Pulmonary artery endothelial cell (primary cell): ENCODE data around the gene TFCP2. TPM values are rescaled to one million over a fixed set of nuclear protein-coding genes. Genes with fewer than 3 reads are reported as not detected.
"Not testable (repeated sequence)": the region's sequence is repeated elsewhere in the genome, so short reads cannot be mapped to it uniquely, and the experiment has no call there.

Experiments used
- DNase-seq: peaks from one replicate; pipeline ENCODE4 v3.0.0-alpha.2; 2011; ENCODE audit warnings: low read depth, low spot score
- total RNA-seq: library from RNA; depleted of rRNA; stranded (reverse); fragments of >200 nt; gene quantifications from 2 replicates; pipeline ENCODE4 v1.2.3, GENCODE V29; 2014

The TFCP2 gene
- total RNA-seq, result 9.4 and 10.3 TPM in 2 replicates

DNA sequence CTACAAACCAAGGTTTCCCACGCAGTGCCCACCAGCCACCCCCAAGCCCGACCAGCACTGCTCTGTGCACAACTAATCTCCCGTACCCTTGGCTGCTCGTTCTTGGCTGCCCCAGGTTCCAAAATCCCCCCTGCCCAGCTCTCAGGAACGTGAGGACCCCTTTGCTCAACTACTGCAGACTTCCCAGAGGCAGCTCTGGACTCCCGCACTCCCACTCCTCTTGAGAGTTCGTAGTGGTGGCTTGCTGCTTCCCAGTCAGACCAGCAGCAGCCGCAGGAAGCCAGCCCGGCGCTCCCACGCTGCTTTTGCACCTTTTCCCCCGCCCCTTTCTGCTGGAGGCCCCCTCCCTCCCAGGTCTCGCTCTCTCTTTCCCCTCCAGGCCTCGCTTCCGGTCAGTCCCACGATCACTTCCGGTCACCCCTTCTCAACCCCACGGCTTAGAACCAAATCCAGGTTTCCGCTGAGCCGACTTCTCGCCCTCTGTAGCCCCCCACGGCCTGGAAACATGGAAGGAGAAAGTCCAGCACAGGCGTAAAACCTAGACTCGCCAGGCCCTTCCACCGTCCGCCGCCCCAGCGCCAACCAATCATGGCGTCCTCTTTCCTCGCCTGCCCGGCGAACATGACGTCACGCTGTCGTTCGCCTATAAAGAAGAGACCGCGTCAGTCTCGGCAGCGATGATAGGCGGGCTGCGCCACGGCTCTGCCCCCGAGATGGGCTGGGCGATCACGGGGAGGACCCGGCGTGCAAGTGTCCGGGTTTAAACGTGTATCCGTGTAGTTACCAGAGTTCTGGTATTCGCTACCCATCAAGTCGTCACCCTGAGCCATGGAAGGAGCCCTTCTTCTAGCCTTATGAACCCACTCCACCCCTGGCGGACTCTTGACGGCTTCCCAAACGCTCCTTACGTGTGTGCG, at the start of gene TFCP2:
Gene TFCP2, minus strand, starts transcription at position 621 of the 917 bp plus-strand sequence. CDS start 713 bp downstream, outside the sequence.
- DNase-seq, result peak; percentile 94

GRCh38 chr12:51222461-51222860, 49.5 kb upstream of the TFCP2 start:
- no peak for DNase-seq

GRCh38 chr12:51219857-51220256, 46.9 kb upstream of the TFCP2 start:
- DNase-seq, result not testable (repeated sequence)

DNA sequence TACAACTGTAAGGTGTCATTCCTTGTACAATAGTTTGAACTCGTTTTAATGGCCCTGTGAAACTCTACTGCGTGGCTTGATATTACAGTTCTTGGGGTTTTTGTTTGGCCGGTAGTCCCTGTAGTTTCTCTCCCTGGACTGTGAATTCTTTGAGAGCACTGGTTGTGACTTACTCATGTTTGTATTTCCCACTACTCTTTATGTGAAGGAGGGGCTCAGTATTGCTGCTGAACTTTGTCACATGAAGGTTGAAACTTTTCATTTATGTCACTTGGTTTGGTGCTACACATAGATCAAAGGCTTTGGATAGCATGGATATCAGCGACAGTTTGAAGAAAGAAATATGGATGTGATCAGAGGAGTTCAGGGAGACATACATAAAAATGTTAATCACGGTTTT, 46.4 kb upstream of the TFCP2 start:
- DNase-seq, result no peak

- DNase-seq, result no peak
Measured at GRCh38 chr12:51218607-51219161, 45.7 kb upstream of the TFCP2 start.

DNA sequence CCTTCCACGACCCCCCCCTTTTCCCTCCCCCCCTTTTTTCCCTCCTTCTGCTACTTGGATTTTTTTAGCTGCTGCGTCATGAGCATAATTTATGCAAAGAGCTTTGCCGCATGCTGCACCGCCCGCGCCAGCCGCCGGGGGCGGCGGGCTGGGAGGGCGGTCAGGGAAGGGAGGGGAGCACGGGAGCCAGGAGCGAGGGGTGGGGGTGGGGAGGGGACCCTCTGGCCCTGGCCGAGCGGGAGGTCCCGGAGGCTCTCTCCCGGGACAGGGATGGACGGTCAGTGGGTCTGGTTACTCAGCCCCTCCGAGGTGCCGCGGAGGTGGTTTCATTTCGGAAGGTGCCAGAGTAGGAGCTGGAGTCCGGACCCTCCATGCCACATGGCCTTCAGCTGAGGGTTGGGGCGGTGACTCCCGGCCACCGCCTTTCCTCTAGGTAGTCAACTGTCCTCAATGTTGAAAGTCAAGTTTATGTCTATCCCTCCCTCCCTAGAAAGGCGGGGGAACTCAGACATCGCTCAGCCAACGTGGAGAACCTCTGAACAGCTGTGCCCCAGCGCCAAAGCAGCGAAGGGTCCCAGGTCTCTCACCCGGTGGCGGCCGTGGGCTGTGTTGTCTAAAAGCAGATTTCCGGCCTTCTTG, 45.2 kb upstream of the TFCP2 start, which contains the start of gene POU6F1:
Gene POU6F1, minus strand, starts transcription at position 95 of the 639 bp plus-strand sequence. CDS start 11,226 bp downstream, outside the sequence.
- DNase-seq, result peak; percentile 49

- DNase-seq, result no peak
Measured at GRCh38 chr12:51217133-51217967, 44.4 kb upstream of the TFCP2 start.

GRCh38 chr12:51216642-51217041, 43.7 kb upstream of the TFCP2 start:
- no peak for DNase-seq

DNA sequence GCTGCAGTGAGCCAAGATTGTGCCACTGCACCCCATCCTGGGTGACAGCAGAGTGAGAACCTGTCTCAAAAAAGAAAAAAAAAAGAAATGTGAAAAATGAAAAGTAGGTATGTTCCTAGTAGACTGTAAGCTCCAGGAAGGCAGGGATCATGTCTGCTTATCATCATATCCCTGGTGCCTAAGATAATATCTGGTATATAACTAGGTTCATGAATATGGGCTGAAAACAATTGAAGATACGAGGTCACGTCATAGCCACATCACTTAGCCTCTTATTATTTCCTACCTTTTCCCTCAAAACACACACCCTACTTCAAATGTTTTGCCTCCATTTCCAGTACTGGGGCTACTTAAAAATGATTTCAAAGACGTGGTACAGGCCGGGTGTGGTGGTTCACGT, 42.0 kb upstream of the TFCP2 start:
- no peak for DNase-seq

DNA sequence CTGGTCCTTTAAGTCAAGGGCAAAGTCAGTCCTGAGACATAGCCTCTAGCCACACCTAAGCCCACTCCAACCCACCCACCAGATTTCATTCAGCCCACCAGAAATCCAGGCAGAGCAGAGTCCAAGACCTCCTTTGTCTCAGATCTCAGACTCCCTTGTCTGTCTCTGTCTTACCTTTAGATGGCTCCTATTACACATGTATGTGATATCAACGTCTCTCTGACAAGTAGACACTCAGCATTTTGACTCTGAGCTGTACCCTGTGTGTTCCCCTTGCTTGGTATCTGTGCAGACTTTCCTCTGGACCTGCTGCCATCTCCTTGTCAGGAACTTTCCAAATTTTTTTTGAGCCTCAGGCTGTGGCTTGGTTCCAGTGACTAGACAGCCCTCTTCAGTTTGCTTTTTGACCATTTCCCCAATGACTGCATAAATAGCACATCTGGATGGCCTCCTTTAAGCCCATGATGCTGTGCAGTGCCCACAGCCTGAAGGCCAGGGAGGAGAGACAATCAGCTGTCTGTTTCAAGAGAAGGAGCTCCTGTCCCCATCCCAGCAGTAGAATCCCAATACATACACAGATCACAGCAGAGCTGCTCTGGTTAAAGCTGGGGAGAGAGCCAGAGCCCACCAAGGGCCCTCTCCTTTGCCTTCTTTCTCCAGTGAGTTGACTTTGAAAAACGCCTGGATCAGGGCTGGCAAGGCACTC, 37.9 kb upstream of the TFCP2 start:
- no peak for DNase-seq

- no peak for DNase-seq
Measured at GRCh38 chr12:51209259-51209658, 36.3 kb upstream of the TFCP2 start.

DNA sequence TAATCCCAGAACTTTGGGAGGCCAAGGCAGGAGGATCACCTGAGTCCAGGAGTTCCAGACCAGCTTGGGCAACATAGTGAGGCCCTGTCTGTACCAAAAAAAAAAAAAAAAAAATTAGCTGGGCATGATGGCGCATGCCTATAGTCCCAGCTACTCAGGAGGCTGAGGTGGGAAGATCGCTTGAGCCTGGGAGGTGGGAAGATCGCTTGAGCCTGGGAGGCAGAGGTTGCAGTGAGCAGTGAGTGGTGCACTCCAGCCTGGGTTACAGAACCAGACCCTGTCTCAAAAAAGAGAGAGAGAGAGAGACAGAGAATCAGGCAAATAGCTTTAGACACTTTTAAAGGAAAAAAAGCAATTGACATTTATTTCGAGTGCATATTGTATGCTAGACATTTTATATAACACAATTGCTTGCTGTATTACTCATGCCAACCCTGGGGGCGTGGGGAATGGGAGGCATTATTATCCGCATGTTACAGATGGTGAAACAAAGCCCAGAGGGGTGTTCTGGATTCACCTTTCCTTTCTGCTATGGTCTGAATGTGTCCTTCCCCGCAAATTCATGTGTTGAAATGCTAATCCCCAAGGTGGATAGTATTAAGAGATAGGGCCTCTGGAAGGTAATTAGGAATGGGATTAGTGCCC, 35.2 kb upstream of the TFCP2 start:
- DNase-seq, result no peak

- DNase-seq, result no peak
Measured at GRCh38 chr12:51205350-51205749, 32.4 kb upstream of the TFCP2 start.

GRCh38 chr12:51202718-51203117, 29.8 kb upstream of the TFCP2 start:
- DNase-seq, result no peak

DNA sequence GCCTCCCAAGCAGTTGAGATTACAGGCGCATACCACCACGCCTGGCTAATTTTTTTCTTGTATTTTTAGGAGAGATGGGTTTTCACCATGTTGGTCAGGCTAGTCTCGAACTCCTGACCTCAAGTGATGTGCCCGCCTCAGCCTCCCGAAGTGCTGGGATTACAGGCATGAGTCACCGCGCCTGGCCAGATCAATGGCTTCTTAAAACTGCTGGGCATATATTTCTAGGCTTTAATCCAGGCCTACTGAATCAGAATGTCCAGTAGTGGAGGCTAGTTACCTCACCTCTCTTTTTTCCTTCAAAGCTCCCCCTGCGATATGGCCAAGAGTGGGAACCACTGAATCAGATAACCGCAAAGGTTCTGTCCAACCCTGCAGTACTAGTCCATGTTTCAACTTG, 27.9 kb upstream of the TFCP2 start:
- DNase-seq, result no peak

DNA sequence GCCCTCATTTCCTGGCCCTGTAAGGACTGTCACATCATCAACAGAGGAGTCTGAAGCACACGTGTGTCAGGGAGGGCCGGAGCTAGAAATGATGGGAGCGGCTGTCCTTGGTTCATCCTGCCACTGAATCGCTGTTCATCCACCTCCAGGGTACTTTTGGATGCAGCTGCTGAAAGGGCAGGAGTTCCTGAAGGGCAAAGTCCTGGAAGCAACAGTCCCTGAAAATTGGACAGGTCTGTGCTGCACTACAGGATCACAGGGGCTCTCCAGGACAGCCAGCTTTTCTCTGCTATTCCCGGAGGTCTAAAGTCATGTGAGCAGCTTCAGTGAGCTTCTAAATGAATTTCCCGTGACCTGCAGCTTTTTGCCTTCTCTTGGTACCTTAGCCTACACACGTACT, 27.2 kb upstream of the TFCP2 start:
- no peak for DNase-seq

DNA sequence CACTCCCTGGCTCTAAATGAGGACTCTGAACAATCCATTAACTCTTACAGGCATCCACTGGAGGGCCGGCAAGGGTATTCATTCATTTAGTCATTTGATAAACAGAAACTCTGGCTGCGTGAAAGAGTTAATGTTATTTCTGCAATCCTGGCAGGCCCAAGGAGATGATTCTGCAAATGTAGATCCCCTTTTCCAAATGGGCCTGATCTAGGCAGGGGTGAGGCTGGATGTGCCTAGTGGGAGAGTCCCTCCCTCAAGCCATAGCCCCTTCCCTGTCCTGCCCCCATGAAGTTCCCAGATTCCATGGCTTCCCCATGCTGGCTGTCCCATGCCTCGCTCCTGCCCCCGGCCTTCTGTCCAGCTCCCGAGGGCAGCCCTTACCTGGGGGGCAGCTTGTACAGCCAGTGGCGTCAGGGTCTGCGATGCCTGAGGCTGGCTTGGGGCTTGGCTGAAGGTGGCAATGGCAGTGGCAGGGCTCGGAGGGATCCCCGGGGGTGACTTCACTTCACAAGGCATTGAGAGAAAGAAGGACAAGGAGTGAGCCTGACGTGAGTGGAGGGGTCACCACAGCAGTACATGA, 26.5 kb upstream of the TFCP2 start:
- no peak for DNase-seq

GRCh38 chr12:51198568-51199365, 25.8 kb upstream of the TFCP2 start:
- DNase-seq, result no peak
